K562 (cell line): ENCODE results near the gene SRF. TPM values are rescaled to one million over a fixed set of nuclear protein-coding genes. Genes with fewer than 3 reads are reported as not detected.

Experiments
- CHD4 ChIP-seq: fragments of 200-600 bp; sonication (generic); IDR thresholded peaks from 3 replicates; pipeline ENCODE4 v1.6.1; 2012; ENCODE audit warnings: low read depth, mild to moderate bottlenecking, mixed read lengths, low read length, inconsistent platforms; ENCODE audit not compliant: insufficient read depth, insufficient replicate concordance, poor library complexity, severe bottlenecking
- ETV5 ChIP-seq: sonication (generic); formaldehyde crosslinking; IDR thresholded peaks from 2 replicates; pipeline ENCODE4 v1.4.0; 2020; ENCODE audit warnings: low read depth, mild to moderate bottlenecking, missing genetic modification reagents
- GATAD2B ChIP-seq: fragments of 450-650 bp; IDR thresholded peaks from 2 replicates; pipeline ENCODE4 v1.6.1; 2017; ENCODE audit warnings: mild to moderate bottlenecking, borderline replicate concordance
- JUN ChIP-seq, 2 experiments: sonication (generic) in 1 of 2; formaldehyde crosslinking in 1 of 2; IDR thresholded peaks; 2 replicates each; pipeline versions ENCODE4 v1.6.1 to v1.8.0; 2012 to 2022; ENCODE audit warnings: borderline replicate concordance in 2 of 2, mild to moderate bottlenecking in 2 of 2, improper control_type of control experiment in 1 of 2, low read depth in 1 of 2, low read length in 1 of 2, missing genetic modification reagents in 1 of 2
- MEF2A ChIP-seq: IDR thresholded peaks from 2 replicates; pipeline ENCODE4 v1.6.1; 2011; ENCODE audit warnings: low read depth, mild to moderate bottlenecking, low read length, moderate library complexity; ENCODE audit not compliant: control insufficient read depth
- NFYB ChIP-seq: IDR thresholded peaks from 2 replicates; pipeline ENCODE4 v1.6.1; 2011; ENCODE audit warnings: mild to moderate bottlenecking, moderate library complexity; ENCODE audit not compliant: insufficient read length; ENCODE audit errors: extremely low read depth
- PHF8 ChIP-seq: fragments of 200-600 bp; sonication (generic); IDR thresholded peaks from 2 replicates; pipeline ENCODE4 v1.6.1; 2012; ENCODE audit warnings: mixed run types, mild to moderate bottlenecking, inconsistent platforms, low read length, moderate library complexity, borderline replicate concordance
- SMC3 ChIP-seq: conservative IDR thresholded peaks from 2 replicates; pipeline ENCODE4 v1.6.1; 2011; ENCODE audit warnings: low read depth, low read length, improper control_type of control experiment; ENCODE audit not compliant: insufficient read depth
- ZBTB11 ChIP-seq, 3 experiments: fragments of 200-800 bp in 1 of 3; fragments of 250-450 bp in 1 of 3; fragments of 450-650 bp in 1 of 3; sonication (Bioruptor Pico) in 1 of 3; sonication (Bioruptor generic) in 1 of 3; formaldehyde crosslinking in 1 of 3; IDR thresholded peaks; 2 replicates each; pipeline versions ENCODE4 v1.6.1 to v1.8.0; 2016 to 2022; ENCODE audit warnings: mild to moderate bottlenecking in 2 of 3, missing genetic modification characterization in 2 of 3, missing compliant biosample characterization in 1 of 3, moderate library complexity in 1 of 3
- ZBTB33 ChIP-seq: sonication (generic); formaldehyde crosslinking; IDR thresholded peaks from 2 replicates; pipeline ENCODE4 v1.8.1; 2023; ENCODE audit warnings: mild to moderate bottlenecking, missing genetic modification reagents
- ZMIZ1 ChIP-seq, 2 experiments: fragments of 150-350 bp in 1 of 2; IDR thresholded peaks; 2 replicates each; pipeline ENCODE4 v1.6.1; 2012 to 2016; ENCODE audit warnings: low read depth in 2 of 2, low read length in 2 of 2, mild to moderate bottlenecking in 1 of 2, moderate library complexity in 1 of 2
- ZNF512 ChIP-seq: IDR thresholded peaks from 2 replicates; pipeline ENCODE4 v1.6.1; 2016; ENCODE audit warnings: missing genetic modification characterization, missing compliant biosample characterization
- polyA plus RNA-seq, 8 experiments: library from polyadenylated mRNA; depleted of rRNA in 4 of 8; stranded (reverse) in 5 of 8; unstranded in 3 of 8; fragments of >200 nt; fragmentation: Nextera tagmentation in 2 of 8; fragmentation: Illumina TruSeq in 1 of 8; extraction: Ambion mirVana in 2 of 8; extraction: Trizol in 1 of 8; gene quantifications; 2 replicates each; pipeline versions ENCODE4 v1.2.1 to v1.2.3, GENCODE V29; 2011 to 2014; ENCODE audit warnings: inconsistent platforms in 1 of 8, missing spikeins in 1 of 8
- total RNA-seq, 7 experiments: library from RNA; depleted of rRNA in 6 of 7; stranded (reverse); fragments of >200 nt in 6 of 7; fragmentation: Illumina TruSeq in 2 of 7; extraction: Trizol in 2 of 7; gene quantifications; 2 replicates each; pipeline versions ENCODE4 v1.2.1 to v1.2.3, GENCODE V29; 2011 to 2021; ENCODE audit warnings: low replicate concordance in 1 of 7

SRF gene
- total and polyA plus RNA-seq, 9 of the 15 experiments (the other 6 are each of a cell fraction or from before 2014, with no cell fraction given) = 2.5 to 37.0 (median 24.6) TPM

GRCh38 chr6:43170931-43171706, at the start of gene SRF (continued):
- peak in 2 of 3 experiments; percentile 42 to 61; a peak in 1 of 6 replicates for TF ChIP-seq ZBTB11 (CRISPR knock-in tag; IDR thresholded peaks at IDR 0.05)
- TF ChIP-seq JUN (IDR thresholded peaks at IDR 0.05; ENCODE audit: borderline replicate concordance, low read depth, low read length) = peak; percentile 43
- 0 out of 2 replicates have a peak, but pooled peaks have one; percentile 81 for TF ChIP-seq JUN (CRISPR knock-in tag; IDR thresholded peaks at IDR 0.05; ENCODE audit: borderline replicate concordance)
- TF ChIP-seq NFYB = peak; percentile 84
- no peak for TF ChIP-seq ZBTB33
- peak; percentile 80 for TF ChIP-seq CHD4
- TF ChIP-seq SMC3 = peak; percentile 22; the same call in 1 of the 2 replicates
- TF ChIP-seq ZNF512 (tag) = no peak
- TF ChIP-seq ETV5 (CRISPR knock-in tag) = 0 out of 2 replicates have a peak, but pooled peaks have one; percentile 13
- TF ChIP-seq MEF2A = 0 out of 2 replicates have a peak, but pooled peaks have one; percentile 11
- TF ChIP-seq PHF8 = peak; percentile 85; the same call in 1 of the 2 replicates
- TF ChIP-seq GATAD2B = peak; percentile 99
- peak in 1 of 2 experiments; percentile 27; a peak in 1 of 4 replicates for TF ChIP-seq ZMIZ1 (IDR thresholded peaks at IDR 0.05; ENCODE audit: low read depth in 2 of 2, low read length in 2 of 2)
